H9 (cell line): ENCODE data around the gene CENPP. TPM values are rescaled to one million over a fixed set of nuclear protein-coding genes. Genes with fewer than 3 reads are reported as not detected.
A peak's percentile ranks its signal among the peaks of the same experiment; 100 is the strongest.

Experiments
- DNase-seq: peaks from one replicate; pipeline ENCODE4 v3.0.0-alpha.2; 2017
- H2AFZ ChIP-seq: one replicate; pipeline ENCODE4 v1.6.1; 2013; ENCODE audit warnings: mild to moderate bottlenecking, low read length, control low read depth, moderate library complexity
- H2AK5ac ChIP-seq: 2 replicates; pipeline ENCODE4 v1.6.1; 2013; ENCODE audit warnings: low read length, control low read depth, mixed read lengths; ENCODE audit not compliant: insufficient read length
- H2BK120ac ChIP-seq: one replicate; pipeline ENCODE4 v1.6.1; 2013; ENCODE audit warnings: low read depth, mild to moderate bottlenecking, low read length, control low read depth, inconsistent platforms; ENCODE audit not compliant: poor library complexity, severe bottlenecking
- H2BK12ac ChIP-seq: 2 replicates; pipeline ENCODE4 v1.6.1; 2013; ENCODE audit warnings: low read length, control low read depth, mixed read lengths, low read depth; ENCODE audit not compliant: insufficient read length
- H2BK15ac ChIP-seq: 2 replicates; pipeline ENCODE4 v1.6.1; 2013; ENCODE audit warnings: low read depth, low read length, control low read depth
- H2BK20ac ChIP-seq: one replicate; pipeline ENCODE4 v1.6.1; 2013; ENCODE audit warnings: low read depth, mild to moderate bottlenecking, low read length, control low read depth, inconsistent platforms; ENCODE audit not compliant: poor library complexity, severe bottlenecking
- H2BK5ac ChIP-seq: 2 replicates; pipeline ENCODE4 v1.6.1; 2013; ENCODE audit warnings: low read length, control low read depth, mixed read lengths; ENCODE audit not compliant: insufficient read length
- H3K14ac ChIP-seq: 2 replicates; pipeline ENCODE4 v1.6.1; 2013; ENCODE audit warnings: low read length, control low read depth; ENCODE audit not compliant: insufficient read depth
- H3K18ac ChIP-seq: 2 replicates; pipeline ENCODE4 v1.6.1; 2013; ENCODE audit warnings: low read depth, mild to moderate bottlenecking, mixed read lengths, low read length, control low read depth; ENCODE audit not compliant: insufficient read length
- H3K23ac ChIP-seq: 2 replicates; pipeline ENCODE4 v1.6.1; 2013; ENCODE audit warnings: low read length, control low read depth, mixed read lengths, low read depth; ENCODE audit not compliant: insufficient read length
- H3K23me2 ChIP-seq: 2 replicates; pipeline ENCODE4 v1.6.1; 2013; ENCODE audit warnings: low read depth, mild to moderate bottlenecking, mixed read lengths, low read length, control low read depth; ENCODE audit not compliant: insufficient read length, poor library complexity, severe bottlenecking
- H3K27ac ChIP-seq: 2 replicates; pipeline ENCODE4 v1.5.1; 2013; ENCODE audit warnings: low read length, control low read depth, mixed read lengths, low read depth; ENCODE audit not compliant: insufficient read length
- H3K27me3 ChIP-seq: 2 replicates; pipeline ENCODE4 v1.6.1; 2013; ENCODE audit warnings: low read length, control low read depth, inconsistent platforms; ENCODE audit not compliant: insufficient read depth
- H3K4ac ChIP-seq: 2 replicates; pipeline ENCODE4 v1.6.1; 2013; ENCODE audit warnings: low read depth, mild to moderate bottlenecking, control low read depth, inconsistent platforms, low read length, moderate library complexity
- H3K4me1 ChIP-seq: 2 replicates; pipeline ENCODE4 v1.6.1; 2013; ENCODE audit warnings: low read length, control low read depth, inconsistent platforms; ENCODE audit not compliant: insufficient read depth
- H3K4me2 ChIP-seq: 2 replicates; pipeline ENCODE4 v1.6.1; 2013; ENCODE audit warnings: low read length, control low read depth, mixed read lengths; ENCODE audit not compliant: insufficient read length, insufficient read depth
- H3K56ac ChIP-seq: 2 replicates; pipeline ENCODE4 v1.6.1; 2013; ENCODE audit warnings: low read depth, mild to moderate bottlenecking, mixed read lengths, low read length, control low read depth; ENCODE audit not compliant: insufficient read length
- H3K79me1 ChIP-seq: 2 replicates; pipeline ENCODE4 v1.6.1; 2013; ENCODE audit warnings: low read depth, mild to moderate bottlenecking, moderate library complexity, low read length, control low read depth, inconsistent platforms; ENCODE audit not compliant: insufficient read depth, poor library complexity, severe bottlenecking
- H3K79me2 ChIP-seq: 2 replicates; pipeline ENCODE4 v1.6.1; 2013; ENCODE audit warnings: low read length, control low read depth, inconsistent platforms; ENCODE audit not compliant: insufficient read depth
- H3K9ac ChIP-seq: 2 replicates; pipeline ENCODE4 v1.6.1; 2013; ENCODE audit warnings: low read length, control low read depth, mixed read lengths; ENCODE audit not compliant: insufficient read length; ENCODE audit errors: extremely low read depth
- H3K9me3 ChIP-seq: one replicate; pipeline ENCODE4 v1.6.1; 2013; ENCODE audit warnings: low read depth, low read length, inconsistent platforms; ENCODE audit not compliant: control insufficient read depth
- H3T11ph ChIP-seq: one replicate; pipeline ENCODE4 v1.6.1; 2013; ENCODE audit warnings: mild to moderate bottlenecking, low read length, control low read depth, inconsistent platforms
- H4K20me1 ChIP-seq: one replicate; pipeline ENCODE4 v1.6.1; 2013; ENCODE audit not compliant: control insufficient read depth, insufficient read length, insufficient read depth
- H4K5ac ChIP-seq: 2 replicates; pipeline ENCODE4 v1.6.1; 2013; ENCODE audit warnings: low read depth, mild to moderate bottlenecking, mixed read lengths, low read length, control low read depth; ENCODE audit not compliant: insufficient read length
- H4K8ac ChIP-seq: replicated peaks from 2 replicates; pipeline ENCODE4 v1.6.1; 2013; ENCODE audit warnings: low read length, control low read depth, mixed read lengths, low read depth; ENCODE audit not compliant: insufficient read length
- H4K91ac ChIP-seq: 2 replicates; pipeline ENCODE4 v1.6.1; 2013; ENCODE audit warnings: low read depth, mild to moderate bottlenecking, moderate library complexity, mixed read lengths, low read length, control low read depth; ENCODE audit not compliant: insufficient read length
- H3K27ac Mint-ChIP-seq, 3 experiments: 2 replicates in 2 of 3; 3 replicates in 1 of 3; pipeline ENCODE4 v1.8.0; 2020 to 2021; ENCODE audit warnings: mixed read lengths in 3 of 3, mild to moderate bottlenecking in 1 of 3, moderate library complexity in 1 of 3
- H3K27me3 Mint-ChIP-seq: 2 replicates; pipeline ENCODE4 v1.8.0; 2021; ENCODE audit warnings: low read depth, mild to moderate bottlenecking, moderate library complexity, mixed read lengths
- H3K36me3 Mint-ChIP-seq, 3 experiments: 2 replicates in 2 of 3; 3 replicates in 1 of 3; pipeline ENCODE4 v1.8.0; 2020 to 2021; ENCODE audit warnings: low read depth in 3 of 3, mixed read lengths in 3 of 3; ENCODE audit not compliant: insufficient read depth in 1 of 3
- H3K4me1 Mint-ChIP-seq, 2 experiments: 2 replicates each; pipeline ENCODE4 v1.8.0; 2020; ENCODE audit warnings: mixed read lengths in 2 of 2
- H3K4me3 Mint-ChIP-seq, 2 experiments: 2 replicates in 1 of 2; 3 replicates in 1 of 2; pipeline ENCODE4 v1.8.0; 2020 to 2021; ENCODE audit warnings: mild to moderate bottlenecking in 2 of 2, mixed read lengths in 2 of 2, moderate library complexity in 1 of 2
- H3K9me3 Mint-ChIP-seq, 2 experiments: 2 replicates in 1 of 2; 3 replicates in 1 of 2; pipeline ENCODE4 v1.8.0; 2020; ENCODE audit warnings: mild to moderate bottlenecking in 2 of 2, mixed read lengths in 2 of 2, moderate library complexity in 1 of 2
- CTCF ChIP-seq: fragments of 200-600 bp; sonication (generic); conservative IDR thresholded peaks from 3 replicates; pipeline ENCODE4 v1.8.0; 2021; ENCODE audit warnings: antibody characterized with exemption, mild to moderate bottlenecking
- WGBS: extraction: QIAGEN DNeasy Blood & Tissue Kit; methylation state at CpG from one replicate; pipeline ENCODE4 v1.1.7; 2013; ENCODE audit warnings: missing lambda C conversion rate, low lambda C conversion rate, mixed read lengths; ENCODE audit not compliant: insufficient read length; ENCODE audit errors: extremely low coverage; 5-methylcytosine and 5-hydroxymethylcytosine counted together
- total RNA-seq: library from RNA; stranded (reverse); gene quantifications from 2 replicates; pipeline ENCODE4 v1.2.1, GENCODE V29; 2021

Gene CENPP
- total RNA-seq, 1 experiment from 2014 or later, result 9.1 TPM

- Histone ChIP-seq H2AK5ac (no peak overlapping the region), H3K56ac (no peak overlapping the region), H2AFZ (no peak overlapping the region), H4K5ac (no peak overlapping the region), H3K4ac (no peak overlapping the region), H3K14ac (no peak overlapping the region), H4K8ac (no peak overlapping the region), H2BK12ac (no peak overlapping the region), H3K9me3 (no peaks in the 10 kb centered on the region), H3K9ac (no peak overlapping the region), H3K79me2 (no peaks in the 10 kb centered on the region), H3K18ac (no peak overlapping the region), H3K79me1 (no peaks in the 10 kb centered on the region), H3K4me1 (no peaks in the 10 kb centered on the region), H2BK5ac (no peak overlapping the region), H2BK20ac (no peak overlapping the region), H3K27me3 (no peaks in the 10 kb centered on the region), H4K20me1 (no peaks in the 10 kb centered on the region), H3K4me2 (no peak overlapping the region), H3K23ac (no peak overlapping the region), H2BK120ac (no peak overlapping the region), H3K27ac (no peak overlapping the region), H2BK15ac (no peak overlapping the region), H3K23me2 (no peaks in the 10 kb centered on the region), H3T11ph (no peak overlapping the region), H4K91ac (no peak overlapping the region)
- peaks cover 0 to 2% of the 10 kb centered on the region in 2 experiments; a peak in 1 of 5 replicates for H3K9me3 Mint-ChIP-seq
- no peaks in the 10 kb centered on the region for H3K27me3 Mint-ChIP-seq
- TF ChIP-seq CTCF, result no peak
- peak overlapping the region; percentile 74 to 88 (median 81); a peak in 4 of 7 replicates for H3K27ac Mint-ChIP-seq
- H3K36me3 Mint-ChIP-seq, result peaks cover 5 to 34% (median 16%) of the 10 kb centered on the region in 3 experiments
- no peak overlapping the region; a peak in 1 of 5 replicates for H3K4me3 Mint-ChIP-seq
- H3K4me1 Mint-ChIP-seq, result peaks cover 0 to 7% of the 10 kb centered on the region in 2 experiments; a peak in 1 of 4 replicates
- no CpG with 5 or more reads among the region's 32 CpGs for WGBS
- DNase-seq, result no peak
Observed at GRCh38 chr9:92610470-92611420, 285.0 kb downstream of the CENPP start.
